HL-60/S4 treated with phorbol 12-myristate 13-acetate at 8.2 ng/mL for 4 days and 3 days (cell line): ENCODE results near the gene MRPL39.

Experiments
- in situ Hi-C: fragments of 300-500 bp; cut with MboI; formaldehyde crosslinking; loops from 2 replicates; pipeline ENCODE4 v1.15.0; 2022; ENCODE audit warnings: low sequenced_read_pairs

Gene MRPL39

DNA sequence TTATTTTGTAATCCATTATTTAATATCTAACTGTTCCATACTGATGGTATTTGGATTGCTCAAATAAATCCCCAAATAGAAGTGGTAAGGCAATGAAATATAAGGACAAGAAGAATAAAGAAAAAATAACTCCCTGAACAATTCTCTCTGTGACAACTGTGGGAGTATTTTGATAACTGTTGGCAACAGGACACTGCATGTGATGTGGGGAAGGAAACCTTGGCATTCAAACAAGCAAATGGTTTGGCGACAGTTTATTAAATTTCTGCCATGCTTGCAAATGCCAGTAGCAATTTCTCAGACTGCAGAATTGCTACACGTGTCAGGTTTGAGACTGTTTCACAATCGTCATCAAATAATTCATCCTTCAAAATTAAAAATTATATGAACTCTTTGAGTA is 8.6 kb upstream of the MRPL39 start:
- in situ Hi-C loops, result loop anchor here (25.0 kb wide), 1 partner anchor 96 kb away; no protein-coding TSS in a partner anchor

DNA sequence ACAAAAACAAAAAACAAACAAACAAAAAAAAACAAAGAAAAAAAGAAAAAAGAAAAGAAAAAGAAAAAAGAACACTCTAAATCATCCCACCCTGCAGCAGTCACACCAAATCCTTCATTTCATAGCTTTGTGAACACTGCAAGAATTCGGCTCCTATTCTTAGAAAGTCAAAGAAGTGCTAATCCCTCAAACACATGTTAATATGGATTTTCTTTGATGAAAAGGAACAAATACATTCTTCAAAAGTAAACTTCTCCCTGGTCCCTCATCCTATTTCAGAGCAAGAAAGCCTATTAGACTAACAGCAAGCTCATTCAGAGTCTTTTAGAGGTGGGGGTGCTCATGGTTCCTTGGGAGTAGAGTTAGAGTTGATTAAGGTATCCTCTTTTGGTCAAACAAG is 7.2 kb upstream of the MRPL39 start:
- in situ Hi-C loops, result loop anchor here (25.0 kb wide), 1 partner anchor 98 kb away; no protein-coding TSS in a partner anchor

DNA sequence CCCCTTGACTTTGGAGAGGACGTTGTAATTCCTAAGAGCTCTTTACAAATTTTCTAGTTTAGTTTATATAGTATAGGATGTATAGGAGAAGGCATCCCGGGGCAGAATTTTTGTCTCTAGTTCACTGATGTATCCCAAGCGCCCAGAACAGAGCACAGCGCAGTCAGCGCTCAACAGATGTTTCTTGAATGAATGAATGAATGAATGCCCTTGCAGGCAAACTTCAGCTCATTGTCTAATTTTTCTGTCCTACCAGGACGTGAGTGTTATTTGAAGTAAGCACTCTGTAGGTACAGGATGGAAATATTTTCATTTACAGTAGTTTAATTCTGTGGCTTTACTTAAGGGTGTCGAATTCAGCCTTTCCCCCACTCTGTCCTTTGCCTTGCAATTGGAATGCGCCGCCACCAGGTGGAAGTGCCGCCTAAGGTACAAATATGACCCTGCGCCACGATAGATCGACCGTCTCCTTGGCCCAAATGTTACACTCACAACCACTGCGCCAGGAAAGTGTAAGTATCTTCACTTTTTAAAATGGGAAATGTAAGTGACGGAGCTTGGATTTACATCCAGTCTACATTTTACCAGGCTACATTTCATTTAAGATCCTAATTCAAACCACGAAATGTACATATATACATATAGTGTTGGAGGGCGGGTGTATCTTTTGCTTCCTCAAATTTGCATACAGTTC is 910 bp upstream of the MRPL39 start:
- in situ Hi-C loops, result loop anchor here (10.0 to 25.0 kb wide), 2 partner anchors 104 to 257 kb away; no protein-coding TSS in a partner anchor

DNA sequence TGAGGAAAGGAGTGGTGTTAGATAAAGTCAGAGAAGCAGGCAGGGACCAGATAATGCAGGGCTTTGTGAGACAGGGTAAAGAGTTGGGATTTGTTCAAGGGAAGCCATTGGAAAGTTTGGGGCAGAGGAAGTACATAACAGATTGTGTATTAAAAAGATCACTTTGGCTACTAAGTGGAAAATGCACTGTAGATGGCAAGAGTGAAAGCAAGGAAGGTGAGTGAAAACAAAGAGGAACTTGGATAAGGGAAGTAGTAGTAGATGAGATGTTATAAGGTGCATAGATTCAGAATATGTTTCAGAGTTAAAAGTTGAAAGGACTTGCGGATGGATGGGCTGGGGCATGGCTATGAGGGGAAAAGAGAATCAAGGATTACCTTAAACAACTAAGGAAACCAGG is 17.4 kb downstream of the MRPL39 start:
- in situ Hi-C loops, result no loop called here

DNA sequence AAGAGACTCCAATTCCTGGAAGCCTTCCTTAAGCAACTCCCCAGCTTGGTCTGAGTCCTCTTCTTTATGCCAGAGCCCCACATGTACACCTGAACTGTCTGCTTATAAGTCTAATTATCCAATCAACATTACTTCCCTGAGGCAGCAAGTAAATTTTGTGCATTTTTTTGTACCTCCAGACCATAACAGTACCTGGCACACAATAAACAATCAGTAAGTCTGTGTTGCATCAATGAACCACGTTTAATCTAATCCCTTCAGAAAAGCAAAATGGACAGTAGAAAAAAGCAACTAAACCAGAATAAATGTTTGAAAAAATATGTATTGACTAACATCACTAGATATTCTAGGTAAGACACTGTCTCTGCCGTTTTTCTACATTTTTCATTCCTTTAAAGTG is 20.5 kb downstream of the MRPL39 start:
- in situ Hi-C loops, result no loop called here

DNA sequence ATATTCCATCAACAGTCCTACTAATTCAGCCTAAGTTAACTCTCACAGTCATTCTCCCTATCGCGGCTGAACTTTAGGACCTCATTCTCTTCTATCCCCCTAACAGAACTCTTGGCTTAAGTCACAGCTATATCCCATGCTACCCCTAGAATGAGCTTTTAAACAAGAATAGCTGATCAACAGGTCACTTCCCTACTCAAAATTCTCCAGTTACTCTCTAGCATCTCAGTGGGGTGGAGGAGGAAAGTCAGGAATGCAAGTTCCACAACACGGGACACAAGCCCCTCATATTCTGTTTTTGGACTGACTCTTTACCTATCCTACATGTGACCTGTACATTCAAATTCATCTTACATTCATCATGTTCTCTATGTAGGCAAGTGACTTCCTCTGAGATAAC is 21.0 kb downstream of the MRPL39 start:
- in situ Hi-C loops, result no loop called here

DNA sequence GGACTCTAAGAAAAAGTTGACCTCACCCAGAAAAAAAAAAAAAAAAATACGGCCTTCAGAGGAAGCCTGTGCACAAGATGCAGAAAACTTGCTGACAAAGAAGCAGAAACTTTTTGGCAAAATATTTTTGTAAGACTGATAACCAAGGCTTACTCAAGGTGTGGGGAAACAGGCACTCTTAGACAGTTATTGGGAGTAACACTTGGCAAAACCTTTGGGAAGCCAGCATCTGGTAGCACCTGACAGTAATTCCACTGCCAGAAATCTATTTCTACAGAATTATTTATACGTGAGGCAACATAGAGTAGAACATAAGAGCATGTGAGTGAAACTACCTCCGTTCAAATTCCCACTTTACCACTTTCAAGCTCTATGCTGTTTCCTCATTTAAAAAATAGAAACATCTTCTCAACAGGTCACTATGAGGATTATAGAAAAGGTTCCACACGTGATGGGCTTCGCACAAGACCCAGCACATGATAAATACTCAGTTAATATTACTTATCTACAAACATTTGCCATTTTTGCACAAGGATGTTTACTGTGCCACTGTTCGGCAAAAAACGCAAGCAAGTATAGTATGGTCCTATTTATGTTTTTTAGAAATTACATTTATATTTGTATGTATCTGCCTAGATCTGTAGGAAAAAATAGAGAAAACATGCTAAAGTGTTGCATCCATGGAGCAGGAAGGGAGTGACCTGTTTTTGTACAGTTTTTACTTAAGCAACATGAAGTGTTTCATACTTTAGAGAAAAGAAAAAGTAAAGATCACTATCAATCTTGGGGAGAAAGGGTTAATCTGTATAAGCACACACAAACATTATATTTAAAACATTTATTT is 22.2 kb downstream of the MRPL39 start:
- in situ Hi-C loops, result no loop called here

DNA sequence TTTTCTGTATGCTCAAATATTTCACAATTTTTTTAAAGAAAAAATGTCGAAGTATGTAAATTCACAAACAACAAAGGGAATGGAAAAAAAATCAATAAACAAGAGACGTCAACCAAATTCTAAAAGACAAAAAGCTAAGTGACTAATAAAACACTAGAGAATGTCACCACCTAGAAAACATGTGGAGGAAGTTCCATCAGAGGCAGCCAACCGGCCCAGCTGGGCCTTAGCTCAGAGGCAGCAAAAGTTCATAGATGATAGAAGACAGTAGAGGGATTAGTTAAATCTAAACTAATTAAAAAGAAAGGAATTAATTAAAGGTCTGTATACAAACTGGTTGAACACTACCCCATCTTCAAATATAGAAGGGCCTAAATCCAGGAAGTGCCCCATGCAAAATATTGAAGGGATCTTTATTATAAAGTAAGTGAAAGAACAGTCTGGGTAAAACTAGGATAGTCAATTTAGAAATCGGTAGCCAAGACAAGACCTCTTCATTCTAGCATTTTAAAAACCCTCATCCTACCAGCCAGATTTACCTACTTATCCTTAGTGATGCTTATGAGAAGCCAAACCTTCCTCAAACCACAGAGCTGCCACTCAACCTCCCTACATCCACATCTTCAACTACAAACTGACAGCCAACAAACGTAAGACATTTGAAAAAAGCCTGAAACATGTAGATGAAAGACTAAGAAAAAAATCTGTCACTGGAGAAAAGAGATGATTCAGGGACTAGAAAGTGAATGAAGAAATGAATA is 23.7 kb downstream of the MRPL39 start:
- in situ Hi-C loops, result no loop called here

DNA sequence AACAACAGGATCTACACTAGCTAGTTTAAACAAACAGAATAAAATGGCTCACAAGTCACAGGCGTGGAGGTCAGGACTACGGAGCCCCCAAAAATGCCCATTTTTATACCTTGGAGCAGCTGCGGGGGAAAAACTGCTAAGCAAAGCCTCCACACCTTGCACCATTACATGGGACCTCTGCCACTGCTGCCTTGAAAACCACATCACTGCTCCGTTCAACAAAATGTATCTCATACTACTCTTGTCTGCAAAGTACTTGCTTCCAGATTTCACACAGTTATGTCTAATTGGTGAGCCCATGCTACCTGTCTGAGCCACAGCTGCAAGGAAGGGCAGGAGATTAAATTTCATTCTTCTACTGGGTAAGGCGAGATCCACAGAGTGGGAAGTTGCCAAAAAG is 24.4 kb downstream of the MRPL39 start:
- in situ Hi-C loops, result no loop called here

DNA sequence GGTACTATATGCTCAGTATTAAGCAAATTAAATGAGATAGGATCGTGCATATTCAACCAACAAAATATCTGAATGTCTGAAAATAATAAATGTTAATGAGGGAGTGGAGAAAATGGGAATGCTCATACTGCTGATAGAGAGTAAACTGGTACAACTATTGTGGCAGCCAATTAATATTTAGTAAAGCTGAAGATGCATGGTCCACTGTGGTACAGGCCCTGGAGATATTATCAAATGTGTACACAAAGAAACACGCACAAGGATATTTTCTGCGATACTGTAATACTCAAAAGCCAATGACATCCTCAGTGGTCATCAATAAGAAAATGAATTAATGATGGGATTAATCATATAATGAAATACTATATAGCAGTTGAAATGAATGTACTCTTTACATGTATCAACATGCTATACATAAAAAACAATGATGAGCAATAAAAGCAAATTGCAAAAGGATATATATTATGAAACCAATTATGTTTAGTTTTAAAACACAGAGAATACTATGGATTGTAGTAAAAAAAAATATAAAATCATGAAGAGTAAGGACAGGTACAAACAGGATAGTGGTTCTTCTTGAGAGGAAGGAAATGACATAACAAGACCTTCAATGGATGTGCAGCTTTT is 25.0 kb downstream of the MRPL39 start:
- in situ Hi-C loops, result no loop called here

DNA sequence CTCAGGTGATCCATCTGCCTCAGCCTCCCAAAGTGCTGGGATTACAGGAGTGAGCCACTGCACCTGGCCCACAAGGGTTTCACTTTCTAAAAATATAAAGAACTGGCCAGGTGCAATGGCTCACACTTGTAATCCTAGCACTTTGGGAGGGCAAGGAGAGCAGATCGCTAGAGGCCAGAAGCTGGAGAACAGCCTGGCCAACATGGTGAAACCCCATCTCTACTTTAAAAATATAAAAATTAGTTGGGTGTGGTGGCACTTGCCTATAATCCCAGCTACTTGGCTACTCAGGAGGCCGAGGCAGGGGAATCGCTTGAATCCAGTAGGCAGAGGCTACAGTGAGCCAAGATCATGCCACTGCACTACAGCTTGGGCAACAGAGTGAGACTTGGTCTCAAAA is 25.7 kb downstream of the MRPL39 start:
- in situ Hi-C loops, result no loop called here

DNA sequence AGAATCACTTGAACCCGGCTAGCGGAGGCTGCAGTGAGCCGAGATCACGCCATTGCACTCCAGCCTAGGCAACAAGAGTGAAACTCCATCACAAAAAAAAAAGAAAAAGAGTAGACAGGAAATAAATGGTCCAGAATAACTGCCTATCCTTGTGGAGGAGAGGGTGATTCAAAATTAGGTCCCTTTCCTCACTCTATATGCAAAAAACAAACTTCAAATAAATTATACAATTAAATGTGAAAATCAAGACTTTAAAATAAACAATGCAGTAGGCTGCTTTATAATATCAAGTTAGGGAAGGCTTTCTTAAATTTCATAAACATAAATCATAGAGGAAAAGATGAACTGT is 26.4 kb downstream of the MRPL39 start:
- in situ Hi-C loops, result no loop called here

DNA sequence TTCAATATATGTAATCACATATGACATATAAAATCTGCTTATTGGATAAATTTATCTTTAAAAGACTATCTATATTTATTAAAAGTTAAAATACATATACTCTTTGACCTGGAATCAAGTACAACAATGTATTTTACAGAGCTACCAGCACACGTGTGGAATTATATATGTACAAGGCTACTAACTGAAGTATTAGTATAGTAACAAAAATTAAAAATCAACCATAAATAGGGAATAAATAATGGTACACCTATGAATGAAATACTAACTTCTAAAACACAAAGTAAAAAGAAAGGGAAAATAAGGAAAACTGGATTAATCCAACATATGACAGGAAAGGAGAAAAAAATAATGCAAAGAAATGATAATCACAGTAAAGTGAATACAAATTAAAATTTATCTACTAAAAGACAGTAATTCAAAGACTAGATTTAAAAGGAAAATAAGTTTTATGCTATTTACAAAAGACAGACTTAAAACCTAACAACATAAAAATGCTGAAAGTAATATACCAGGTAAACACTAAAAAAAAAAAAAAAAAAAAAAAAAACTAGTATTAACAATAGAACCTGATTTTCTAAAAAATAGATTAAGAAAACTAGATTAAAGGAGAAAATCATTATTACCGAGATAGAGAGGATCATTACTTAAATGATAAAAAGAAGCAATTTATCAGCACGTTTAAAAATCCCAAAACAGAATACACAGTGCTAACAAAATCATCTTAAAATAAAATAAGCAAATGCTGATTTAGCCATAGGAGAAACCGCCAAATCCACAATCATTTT is 27.9 kb downstream of the MRPL39 start:
- in situ Hi-C loops, result no loop called here

DNA sequence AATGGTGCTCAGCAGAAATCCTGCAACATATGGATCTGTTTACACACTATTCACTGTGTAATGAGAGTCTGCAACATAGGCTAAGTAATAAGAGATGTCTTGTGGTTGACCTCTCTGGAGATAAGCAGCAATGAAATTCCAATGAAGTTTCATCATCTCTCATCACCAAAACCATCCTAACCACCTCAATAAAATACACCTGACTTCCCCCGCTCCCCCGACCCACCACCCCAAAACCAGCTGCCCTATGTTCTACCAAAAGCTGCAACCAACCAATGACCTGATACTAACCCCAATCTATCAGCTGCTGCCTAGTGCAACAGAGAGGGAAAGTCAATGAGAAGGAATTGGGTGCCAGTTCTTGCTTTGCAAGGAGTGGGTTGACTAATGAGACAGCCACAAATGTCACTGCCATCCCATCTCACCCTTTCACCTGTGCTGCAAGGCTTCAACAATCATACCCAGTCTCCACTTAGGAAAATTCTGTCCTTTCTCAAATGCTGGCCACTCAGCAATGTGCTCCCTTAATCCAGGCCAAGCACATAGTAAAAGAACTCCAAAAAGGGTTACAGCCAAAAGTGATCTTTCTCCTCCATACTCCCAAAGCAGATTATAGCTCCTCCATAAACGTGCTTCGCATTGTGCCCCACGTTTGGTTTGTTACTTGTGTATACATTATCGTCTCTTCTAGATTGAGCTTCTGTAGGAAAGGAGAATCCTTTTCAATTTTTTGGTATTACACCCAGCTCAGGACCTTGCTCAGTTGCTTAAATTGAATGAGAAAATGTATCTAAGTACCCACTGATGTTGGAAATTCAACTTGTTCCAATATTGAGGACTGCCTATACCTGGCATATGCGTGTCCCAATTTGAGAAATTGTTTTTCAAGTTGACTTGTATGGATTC is 29.0 kb downstream of the MRPL39 start:
- in situ Hi-C loops, result no loop called here

DNA sequence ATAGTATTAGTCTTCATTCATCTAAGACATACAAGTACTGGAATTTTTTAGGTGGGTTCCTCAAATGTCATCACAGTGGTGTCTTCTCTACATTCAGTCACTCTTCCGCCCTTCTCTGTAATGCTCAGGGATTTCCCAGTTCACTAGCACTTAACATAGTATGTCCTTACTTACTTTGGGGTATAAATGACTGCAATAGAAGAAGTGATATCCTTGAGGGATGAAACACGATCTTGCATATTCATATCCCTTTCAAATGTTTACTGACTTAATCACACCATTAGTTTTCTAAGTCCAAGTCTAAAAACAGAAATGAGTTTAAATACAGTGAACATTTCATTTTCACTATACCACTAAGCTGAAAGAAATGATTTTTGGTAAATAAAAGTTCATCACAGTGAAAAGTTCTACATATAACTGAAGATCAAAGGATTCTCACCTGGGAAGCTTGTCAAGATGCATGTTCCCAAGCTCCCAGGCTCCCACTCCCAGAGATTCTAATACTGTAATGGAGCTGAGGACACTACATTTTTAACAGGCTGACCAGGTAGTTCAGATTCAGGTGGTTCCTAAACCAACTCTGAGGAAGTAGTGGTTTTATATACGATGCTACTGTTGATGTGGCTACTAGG is 29.7 kb downstream of the MRPL39 start:
- in situ Hi-C loops, result no loop called here

DNA sequence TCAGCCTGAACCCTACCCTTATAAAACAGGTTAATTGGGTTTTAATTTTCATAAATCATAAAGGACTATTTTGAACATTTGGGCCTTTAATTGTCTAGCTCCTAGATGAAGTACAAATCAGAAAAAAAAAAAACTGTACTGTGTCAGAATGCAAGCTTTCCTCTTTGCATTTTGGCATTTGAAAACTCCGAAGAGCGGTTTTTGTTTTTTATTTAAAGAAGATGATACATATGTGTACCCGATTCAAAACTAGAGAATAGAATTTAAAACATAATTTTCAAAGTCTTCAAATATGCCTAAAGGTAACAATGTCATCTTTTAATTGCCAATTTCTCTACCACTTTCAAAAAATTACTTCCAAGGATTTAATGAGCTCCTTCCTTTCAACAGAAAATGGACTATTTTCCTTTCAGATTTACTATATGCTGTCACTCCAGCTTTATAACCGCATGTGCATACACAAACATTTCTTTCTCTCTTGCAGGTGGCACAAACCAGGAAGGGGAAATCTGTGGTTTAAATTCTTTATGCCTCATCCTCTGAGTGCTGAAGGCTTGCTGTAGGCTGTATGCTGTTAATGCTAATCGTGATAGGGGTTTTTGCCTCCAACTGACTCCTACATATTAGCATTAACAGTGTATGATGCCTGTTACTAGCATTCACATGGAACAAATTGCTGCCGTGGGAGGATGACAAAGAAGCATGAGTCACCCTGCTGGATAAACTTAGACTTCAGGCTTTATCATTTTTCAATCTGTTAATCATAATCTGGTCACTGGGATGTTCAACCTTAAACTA is 33.7 kb downstream of the MRPL39 start:
- in situ Hi-C loops, result no loop called here

DNA sequence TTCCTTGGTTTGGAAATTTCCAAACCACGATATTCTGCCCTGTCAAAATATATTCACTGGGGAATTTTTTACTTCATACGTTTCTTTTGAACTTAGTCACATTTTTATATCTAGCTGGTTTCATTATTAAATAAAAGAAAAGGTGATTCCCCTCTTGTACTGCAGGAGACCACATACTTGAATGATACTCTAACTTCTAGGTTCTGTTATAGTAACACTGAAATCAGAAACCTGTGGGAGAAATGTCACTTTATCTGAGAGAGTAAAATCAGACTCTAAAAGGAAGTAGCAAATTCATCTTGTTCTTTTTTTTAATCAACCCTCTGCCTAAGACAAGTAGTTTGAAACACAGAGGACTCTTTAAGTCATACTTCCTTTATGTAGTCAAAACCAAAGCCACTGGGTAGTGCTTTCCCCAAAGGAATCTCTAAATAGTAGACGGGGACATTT is 34.4 kb downstream of the MRPL39 start:
- in situ Hi-C loops, result no loop called here

DNA sequence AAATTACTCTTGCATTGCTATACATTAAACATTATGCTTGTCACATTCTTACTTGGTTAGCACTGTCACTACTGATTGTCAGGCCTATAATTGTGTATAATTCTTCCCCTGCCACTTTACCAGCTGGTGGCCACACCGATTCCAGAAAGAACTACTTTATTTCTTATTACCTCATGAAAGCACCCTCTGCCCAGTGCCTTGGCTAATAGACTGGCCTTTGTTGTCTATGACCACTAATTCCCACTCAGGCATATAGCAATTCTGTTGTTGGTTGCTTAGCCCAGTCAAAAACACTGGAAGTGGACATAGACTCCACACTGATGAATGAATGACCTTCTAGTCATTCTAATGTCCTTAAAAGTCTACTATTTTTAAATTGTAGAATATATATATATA is 35.6 kb downstream of the MRPL39 start:
- in situ Hi-C loops, result no loop called here
